Measurements from ENCODE around the gene ADGRD1. TPM values are rescaled to one million over a fixed set of nuclear protein-coding genes. Genes with fewer than 3 reads are reported as not detected.

ADGRD1 gene
- polyA plus RNA-seq, 3 donors = 3.3 to 11.0 (median 10.3) TPM

DNA sequence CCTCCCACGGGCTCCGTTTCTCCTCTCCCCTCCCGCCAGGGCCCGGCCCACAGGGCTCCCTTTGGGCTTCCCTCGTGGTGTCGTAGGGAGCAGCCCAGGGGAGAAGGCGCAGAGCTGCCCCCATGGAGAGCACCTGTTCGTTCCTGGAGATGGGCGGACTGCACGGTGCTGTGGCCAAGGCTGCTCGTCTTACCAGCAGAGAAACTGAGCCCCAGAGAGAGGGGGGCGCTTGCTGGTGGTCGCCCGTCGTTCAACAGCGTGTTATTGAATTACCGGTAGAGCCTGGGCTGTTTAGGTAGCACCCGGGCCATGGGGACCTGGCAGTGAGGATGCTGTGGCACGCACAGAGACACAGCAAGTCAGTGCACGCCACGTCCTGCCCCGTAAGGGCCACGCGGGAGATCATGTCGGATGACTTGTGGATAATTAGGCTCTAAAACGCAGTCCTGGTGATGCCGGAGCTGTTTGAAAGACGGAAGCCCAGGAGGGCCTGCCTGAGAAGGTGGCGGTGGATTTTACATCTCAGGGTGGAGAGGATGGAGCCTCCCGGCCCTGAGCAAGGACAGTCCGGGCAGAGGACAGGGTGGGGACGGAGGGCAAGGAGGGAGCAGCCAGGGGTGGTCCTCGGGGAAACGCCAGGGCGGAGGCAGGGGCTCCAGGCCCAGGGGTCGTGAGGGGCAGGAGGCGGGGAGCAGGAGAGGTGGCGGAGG lies 134.4 kb downstream of the ADGRD1 start:
- 85 to 92% (median 87%) methylated on average over 35 to 38 of the region's 38 CpGs for WGBS, 3 donors
- no peak overlapping the region for H3K27ac ChIP-seq (ENCODE audit: low read depth, low read length)

GRCh38 chr12:131088701-131089530 lies 135.2 kb downstream of the ADGRD1 start:
- no peak overlapping the region for H3K27ac ChIP-seq (ENCODE audit: low read depth, low read length)
- 79 to 87% (median 84%) methylated on average over 28 of the region's 28 CpGs for WGBS, 3 donors

GRCh38 chr12:131089531-131090273 lies 136.0 kb downstream of the ADGRD1 start:
- H3K27ac ChIP-seq (ENCODE audit: low read depth, low read length) = no peak overlapping the region
- 62 to 79% (median 64%) methylated on average over 11 of the region's 11 CpGs for WGBS, 3 donors

DNA sequence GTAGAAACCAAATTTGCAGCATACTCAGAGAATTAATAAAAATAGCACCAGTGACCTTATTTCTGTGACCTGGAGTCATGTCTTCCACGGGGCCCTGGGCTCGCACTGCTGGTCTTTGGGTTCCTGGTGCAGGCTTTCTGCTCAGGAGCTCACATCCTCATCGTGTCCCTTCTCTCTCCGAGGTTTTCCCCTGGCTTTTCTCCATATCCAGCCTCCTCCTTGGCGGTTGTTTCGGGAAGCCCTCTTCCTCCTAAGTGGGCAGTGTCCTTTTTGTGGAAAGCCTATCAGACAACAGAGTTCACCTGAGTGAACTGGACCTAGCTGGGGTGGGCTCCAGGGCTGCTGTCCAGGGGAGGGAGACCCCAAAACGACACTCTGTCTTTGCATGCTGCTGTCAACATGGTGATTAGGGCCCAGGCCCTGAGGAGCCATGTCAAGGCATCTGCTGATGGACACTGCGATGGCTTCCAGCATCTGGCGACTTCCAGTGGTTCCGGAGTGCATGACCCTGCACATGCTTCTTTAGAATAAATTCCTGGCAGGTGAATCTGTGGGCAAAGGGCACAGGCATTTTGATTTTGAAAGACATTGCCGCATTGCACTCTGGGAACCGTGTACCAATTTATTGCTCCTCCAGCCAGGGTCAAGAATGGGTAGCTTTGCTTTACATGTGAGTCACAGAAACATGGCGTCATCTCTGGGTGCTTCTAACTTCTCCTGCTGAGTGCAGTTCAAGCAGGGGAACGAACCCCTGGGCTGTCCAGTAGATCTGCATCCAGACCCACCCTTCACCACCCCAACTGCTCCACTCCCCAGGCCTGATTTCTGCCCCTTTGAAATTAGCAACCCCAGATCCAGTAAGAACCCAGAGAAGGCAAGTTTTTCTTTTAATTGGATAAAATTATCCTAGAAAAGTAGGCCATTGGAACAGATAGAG lies 136.8 kb downstream of the ADGRD1 start:
- no peak overlapping the region for H3K27ac ChIP-seq (ENCODE audit: low read depth, low read length)
- WGBS, 3 donors = 79 to 84% (median 81%) methylated on average over 14 of the region's 14 CpGs

GRCh38 chr12:131091413-131091975 lies 137.8 kb downstream of the ADGRD1 start:
- no peak overlapping the region for H3K27ac ChIP-seq (ENCODE audit: low read depth, low read length)
- WGBS, 3 donors = 55 to 74% (median 72%) methylated on average over 13 of the region's 13 CpGs

- H3K27ac ChIP-seq (ENCODE audit: low read depth, low read length) = no peak overlapping the region
- 78 to 85% (median 81%) methylated on average over 18 of the region's 18 CpGs for WGBS, 3 donors
Measured at GRCh38 chr12:131091976-131092691, 138.4 kb downstream of the ADGRD1 start.

DNA sequence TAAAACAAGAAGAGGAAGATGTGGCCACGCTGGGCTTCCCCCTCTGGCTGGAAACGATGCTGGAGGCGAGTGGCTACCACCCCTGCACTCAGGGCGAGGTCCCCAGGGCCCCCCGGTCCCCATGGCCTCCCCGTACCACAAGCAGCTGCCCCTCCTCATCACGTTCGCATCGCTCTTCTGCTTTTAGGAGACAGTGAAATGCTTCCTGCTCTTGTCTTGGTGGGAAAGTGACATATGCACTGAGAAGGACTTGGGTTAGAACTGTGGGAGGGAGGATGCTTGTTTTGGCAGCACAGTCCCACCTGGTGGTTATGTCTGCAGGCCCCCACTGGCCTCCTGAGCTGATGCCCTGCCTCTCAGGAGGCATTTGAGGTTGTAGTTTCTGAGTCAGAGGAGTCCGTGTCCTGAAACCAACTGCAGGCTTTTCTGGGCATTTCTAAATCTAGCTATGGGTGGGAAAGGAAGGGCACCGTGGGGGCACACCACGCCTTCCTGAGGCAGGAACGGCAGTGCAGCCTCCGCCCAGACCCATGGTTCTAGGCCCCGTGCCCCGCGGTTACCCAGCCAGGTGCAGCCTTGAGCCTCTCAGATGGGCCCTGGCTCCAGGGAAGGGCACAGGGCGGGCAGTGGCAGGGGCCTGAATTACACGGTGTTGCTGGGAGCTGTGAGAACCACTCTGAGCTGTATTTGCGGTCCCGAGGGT lies 139.3 kb downstream of the ADGRD1 start:
- H3K27ac ChIP-seq (ENCODE audit: low read depth, low read length) = no peak overlapping the region
- 37 to 72% (median 47%) methylated on average over 21 of the region's 21 CpGs for WGBS, 3 donors

DNA sequence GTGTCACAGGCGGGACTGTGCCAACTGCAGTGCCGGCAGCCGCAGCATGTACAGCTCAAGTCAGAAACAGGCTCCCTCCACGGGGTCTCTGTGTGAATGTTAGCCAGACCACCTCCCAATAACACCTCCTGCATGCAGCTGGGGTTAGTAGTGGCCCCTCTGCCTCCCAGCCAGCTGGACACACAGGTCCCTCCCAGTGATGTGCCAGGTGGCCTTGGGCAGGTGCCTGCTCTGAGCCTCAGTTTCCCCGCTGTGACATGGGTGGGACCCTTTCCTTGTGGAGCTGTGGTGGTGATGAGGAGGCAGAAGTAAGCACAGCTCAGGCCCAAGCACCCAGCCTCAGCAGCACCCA lies 139.9 kb downstream of the ADGRD1 start:
- 49 to 76% (median 52%) methylated on average over 5 of the region's 5 CpGs for WGBS, 3 donors
- H3K27ac ChIP-seq (ENCODE audit: low read depth, low read length) = no peak overlapping the region

DNA sequence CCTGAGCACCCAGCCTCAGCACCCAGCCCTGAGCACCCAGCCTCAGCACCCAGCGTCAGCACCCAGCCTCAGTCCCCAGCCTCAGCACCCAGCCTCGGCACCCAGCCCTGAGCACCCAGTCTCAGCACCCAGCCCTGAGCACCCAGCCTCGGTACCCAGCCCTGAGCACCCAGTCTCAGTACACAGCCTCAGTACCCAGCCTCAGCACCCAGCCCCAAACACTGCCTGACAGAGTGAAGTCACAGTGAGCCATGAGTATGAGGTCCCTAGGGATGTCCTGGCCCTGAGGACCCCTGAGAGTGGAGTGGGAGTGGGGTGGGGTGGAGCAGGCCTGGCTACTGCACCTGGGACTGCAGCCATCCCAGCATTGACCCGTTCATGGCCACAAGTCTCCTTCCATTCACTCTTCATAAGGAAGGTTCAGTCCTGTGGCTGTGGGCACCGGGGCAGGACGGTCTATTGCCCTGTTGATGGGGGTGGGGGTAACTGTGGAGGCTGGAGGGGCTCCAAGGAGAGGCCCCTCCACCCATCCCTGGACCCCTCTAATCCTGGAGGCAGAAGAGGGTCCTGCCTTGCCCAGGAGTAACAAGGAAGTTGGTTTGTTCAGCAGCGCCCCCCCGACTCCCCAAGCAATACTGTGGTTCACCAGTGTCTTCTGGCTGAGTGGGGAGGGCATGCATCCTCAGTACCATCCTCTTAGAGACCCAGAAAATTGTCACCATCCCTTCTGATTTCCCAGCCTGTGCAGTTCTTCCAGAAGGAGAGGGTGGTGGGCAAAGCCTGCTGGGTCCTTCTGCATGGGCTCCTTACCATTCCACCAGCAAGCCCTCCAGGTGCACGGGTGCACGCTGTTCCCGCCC lies 140.5 kb downstream of the ADGRD1 start:
- H3K27ac ChIP-seq (ENCODE audit: low read depth, low read length) = no peak overlapping the region
- 84 to 90% (median 90%) methylated on average over 11 of the region's 11 CpGs for WGBS, 3 donors

- no peak overlapping the region for H3K27ac ChIP-seq (ENCODE audit: low read depth, low read length)
- 85 to 86% (median 85%) methylated on average over 25 of the region's 25 CpGs for WGBS, 3 donors
Measured at GRCh38 chr12:131094831-131095805, 141.4 kb downstream of the ADGRD1 start.

- H3K27ac ChIP-seq (ENCODE audit: low read depth, low read length) = no peak overlapping the region
- 81 to 90% (median 87%) methylated on average over 25 to 26 of the region's 26 CpGs for WGBS, 3 donors
Measured at GRCh38 chr12:131095826-131096680, 142.3 kb downstream of the ADGRD1 start.

DNA sequence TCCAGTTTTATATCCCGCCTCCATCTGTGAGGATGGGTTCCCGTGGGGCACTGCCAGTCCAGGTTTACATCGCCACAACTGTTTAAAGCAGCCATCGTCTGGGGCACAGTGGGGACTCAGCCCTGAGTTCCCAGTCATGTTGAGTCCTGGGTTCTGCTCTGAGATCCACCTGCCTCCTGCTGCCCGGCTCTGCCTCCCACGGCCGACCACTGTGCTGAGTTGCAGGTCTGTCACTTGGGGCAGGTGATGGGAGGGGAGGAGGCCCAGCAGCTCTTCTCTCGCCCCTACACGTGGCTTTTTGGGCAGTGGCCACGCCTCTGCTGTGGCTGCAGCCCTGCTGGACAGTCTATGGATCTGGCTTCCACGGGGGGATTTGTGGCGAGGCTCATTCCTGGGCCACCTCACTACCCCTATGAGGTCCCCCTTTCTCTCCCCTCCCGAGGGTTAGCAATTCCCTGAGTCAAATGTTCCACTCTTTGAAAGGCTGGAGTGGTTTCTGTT lies 143.0 kb downstream of the ADGRD1 start:
- no peak overlapping the region for H3K27ac ChIP-seq (ENCODE audit: low read depth, low read length)
- whole genome bisulfite sequencing, 3 donors = 74 to 76% (median 75%) methylated on average over 13 of the region's 13 CpGs

DNA sequence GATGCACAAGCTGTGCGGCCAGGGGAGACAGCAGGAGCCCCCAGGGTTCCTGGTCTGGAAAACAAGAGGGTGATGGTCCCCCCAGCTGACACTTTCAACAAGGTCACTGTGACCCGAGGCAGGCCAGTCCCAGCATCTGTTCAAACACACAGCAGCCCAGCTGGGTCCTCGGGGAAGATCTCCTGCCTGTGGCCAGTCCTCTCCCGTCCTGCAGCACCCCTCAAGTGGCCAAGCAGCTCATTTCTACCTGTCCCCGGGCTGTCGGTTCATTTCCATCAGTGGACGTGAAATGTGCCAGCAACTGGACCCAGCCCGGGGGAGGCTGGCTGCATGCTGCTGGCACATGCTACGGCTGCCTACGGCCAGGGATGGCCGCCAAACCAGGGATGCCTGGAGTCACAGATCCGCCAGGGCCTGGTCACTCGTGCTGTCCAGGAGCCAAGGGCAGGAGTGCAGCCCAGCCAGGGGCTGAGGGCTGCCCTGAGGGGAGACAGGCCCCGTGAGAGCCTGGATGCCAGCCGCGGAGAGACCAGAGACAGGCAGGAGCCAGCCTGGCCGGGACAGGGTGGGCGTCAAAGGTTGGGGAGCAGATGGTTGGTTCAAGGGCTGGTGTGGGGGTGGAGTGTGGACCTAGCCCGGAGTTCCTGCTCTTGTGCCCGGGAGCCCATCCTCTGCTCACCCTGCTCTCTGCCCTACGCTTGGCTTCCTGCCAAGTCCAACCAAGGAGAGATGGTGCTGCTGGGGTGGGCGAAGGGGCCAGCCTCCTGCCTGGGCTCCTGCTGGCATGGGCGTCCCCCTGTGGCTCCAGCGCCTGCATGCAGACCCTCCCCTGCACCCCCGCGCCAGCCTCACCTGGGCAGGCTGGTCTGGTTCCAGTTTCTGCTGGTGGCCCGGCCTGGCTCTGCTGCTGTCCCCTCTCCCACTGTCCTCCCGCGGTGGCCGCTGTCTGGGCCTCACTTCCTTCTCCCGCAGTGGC lies 143.8 kb downstream of the ADGRD1 start:
- no peak overlapping the region for H3K27ac ChIP-seq (ENCODE audit: low read depth, low read length)
- 75 to 78% (median 76%) methylated on average over 29 to 31 of the region's 31 CpGs for WGBS, 3 donors

Measured in adipose tissue (tissue), 3 donors.